GM12878 (cell line): ENCODE results near the gene ESCO1. TPM values are rescaled to one million over a fixed set of nuclear protein-coding genes. Genes with fewer than 3 reads are reported as not detected.

Experiments used
- polyA plus RNA-seq, 11 experiments: library from polyadenylated mRNA; depleted of rRNA in 4 of 11; unstranded in 6 of 11; stranded (reverse) in 5 of 11; fragments of >200 nt; fragmentation: Nextera tagmentation in 4 of 11; fragmentation: Illumina TruSeq in 1 of 11; extraction: Ambion mirVana in 4 of 11; extraction: Trizol in 1 of 11; gene quantifications; 1 replicate in 1 of 11; 2 replicates in 10 of 11; pipeline versions ENCODE4 v1.2.1 to v1.2.3, GENCODE V29; 2011 to 2016; ENCODE audit warnings: inconsistent platforms in 2 of 11, missing spikeins in 2 of 11, low read depth in 1 of 11
- total RNA-seq, 4 experiments: library from RNA; depleted of rRNA in 3 of 4; stranded (reverse); fragments of >200 nt in 3 of 4; fragmentation: Illumina TruSeq in 1 of 4; extraction: Trizol in 1 of 4; gene quantifications; 2 replicates each; pipeline versions ENCODE4 v1.2.1 to v1.2.3, GENCODE V29; 2013 to 2021

The ESCO1 gene
- total and polyA plus RNA-seq, 10 of the 15 experiments (the other 5 are each of a cell fraction or from before 2014, with no cell fraction given) = 8.6 to 22.4 (median 12.4) TPM

Other genes starting within 250 kb of the ESCO1 start
- 52.6 and 75.0 TPM in 2 replicates for gene SNRPD1, start 11.6 kb upstream of the ESCO1 start, total RNA-seq (2014; rRNA removed)
- gene SNRPD1, start 11.6 kb upstream of the ESCO1 start, total RNA-seq (2014; rRNA removed; fragmentation: Illumina TruSeq; extraction: Trizol) = 244 and 254 TPM in 2 replicates
- 143 and 146 TPM in 2 replicates for gene SNRPD1, start 11.6 kb upstream of the ESCO1 start, total RNA-seq (2021)
- gene SNRPD1, start 11.6 kb upstream of the ESCO1 start, polyA plus RNA-seq (2011; rRNA removed) = 193 and 309 TPM in 2 replicates
- 201 and 258 TPM in 2 replicates for gene SNRPD1, start 11.6 kb upstream of the ESCO1 start, polyA plus RNA-seq (2014; fragmentation: Illumina TruSeq; extraction: Trizol)
- gene SNRPD1, start 11.6 kb upstream of the ESCO1 start, polyA plus RNA-seq (2014; fragmentation: Nextera tagmentation; extraction: Ambion mirVana) = 100 to 1,000 TPM; 842 to 866 TPM
- 110 and 120 TPM in 2 replicates for gene SNRPD1, start 11.6 kb upstream of the ESCO1 start, polyA plus RNA-seq (2014; rRNA removed)
- gene SNRPD1, start 11.6 kb upstream of the ESCO1 start, polyA plus RNA-seq (2016; fragmentation: Nextera tagmentation; extraction: Ambion mirVana) = 100 to 1,000 TPM; 569 to 614 TPM
- 18.8 and 23.2 TPM in 2 replicates for gene ABHD3, start 104.1 kb upstream of the ESCO1 start, total RNA-seq (2014; rRNA removed)
- gene ABHD3, start 104.1 kb upstream of the ESCO1 start, total RNA-seq (2014; rRNA removed; fragmentation: Illumina TruSeq; extraction: Trizol) = 17.2 and 19.5 TPM in 2 replicates
- gene ABHD3, start 104.1 kb upstream of the ESCO1 start, total RNA-seq (2021) = 16.1 and 18.5 TPM in 2 replicates
- gene ABHD3, start 104.1 kb upstream of the ESCO1 start, polyA plus RNA-seq (2011; rRNA removed) = 33.6 and 45.3 TPM in 2 replicates
- 14.4 and 16.5 TPM in 2 replicates for gene ABHD3, start 104.1 kb upstream of the ESCO1 start, polyA plus RNA-seq (2014; fragmentation: Illumina TruSeq; extraction: Trizol)
- 10 to 100 TPM in 1 of 2 experiments, 1 to 10 TPM in 1; 4.9 to 11.9 TPM for gene ABHD3, start 104.1 kb upstream of the ESCO1 start, polyA plus RNA-seq (2014; fragmentation: Nextera tagmentation; extraction: Ambion mirVana)
- gene ABHD3, start 104.1 kb upstream of the ESCO1 start, polyA plus RNA-seq (2014; rRNA removed) = 17.9 and 19.6 TPM in 2 replicates
- 10 to 100 TPM; 43.0 to 49.8 TPM for gene ABHD3, start 104.1 kb upstream of the ESCO1 start, polyA plus RNA-seq (2016; fragmentation: Nextera tagmentation; extraction: Ambion mirVana)
- gene MIB1, start 140.1 kb upstream of the ESCO1 start, total RNA-seq (2014; rRNA removed) = 18.2 and 24.6 TPM in 2 replicates
- gene MIB1, start 140.1 kb upstream of the ESCO1 start, total RNA-seq (2014; rRNA removed; fragmentation: Illumina TruSeq; extraction: Trizol) = 23.0 and 26.1 TPM in 2 replicates
- 27.5 and 29.5 TPM in 2 replicates for gene MIB1, start 140.1 kb upstream of the ESCO1 start, total RNA-seq (2021)
- 19.4 and 31.0 TPM in 2 replicates for gene MIB1, start 140.1 kb upstream of the ESCO1 start, polyA plus RNA-seq (2011; rRNA removed)
- gene MIB1, start 140.1 kb upstream of the ESCO1 start, polyA plus RNA-seq (2014; fragmentation: Illumina TruSeq; extraction: Trizol) = 13.2 and 17.6 TPM in 2 replicates
- 1 to 10 TPM; 3.6 to 4.8 TPM for gene MIB1, start 140.1 kb upstream of the ESCO1 start, polyA plus RNA-seq (2014; fragmentation: Nextera tagmentation; extraction: Ambion mirVana)
- 6.6 and 7.7 TPM in 2 replicates for gene MIB1, start 140.1 kb upstream of the ESCO1 start, polyA plus RNA-seq (2014; rRNA removed)
- gene MIB1, start 140.1 kb upstream of the ESCO1 start, polyA plus RNA-seq (2016; fragmentation: Nextera tagmentation; extraction: Ambion mirVana) = 1 to 10 TPM; 2.3 to 4.8 TPM